GM12801 (cell line): Measurements from ENCODE around the gene USP15.

ENCODE experiments used
- CTCF ChIP-seq: IDR thresholded peaks from one replicate; pipeline ENCODE4 v1.5.1; 2011; ENCODE audit warnings: control low read depth; ENCODE audit not compliant: insufficient read length; ENCODE audit errors: extremely low read depth

USP15 gene

GRCh38 chr12:62350554-62350953, 90.3 kb downstream of the USP15 start:
- no peak for TF ChIP-seq CTCF

- no peak for TF ChIP-seq CTCF
Observed at GRCh38 chr12:62351326-62351725, 91.1 kb downstream of the USP15 start.

GRCh38 chr12:62361048-62361447, 100.8 kb downstream of the USP15 start:
- TF ChIP-seq CTCF: no peak

GRCh38 chr12:62363506-62363905, 103.3 kb downstream of the USP15 start:
- TF ChIP-seq CTCF: no peak

- no peak for TF ChIP-seq CTCF
Observed at GRCh38 chr12:62370189-62370588, 110.0 kb downstream of the USP15 start.

GRCh38 chr12:62371661-62372060, 111.5 kb downstream of the USP15 start:
- TF ChIP-seq CTCF: no peak

- no peak for TF ChIP-seq CTCF
Observed at GRCh38 chr12:62372134-62372533, 111.9 kb downstream of the USP15 start.

GRCh38 chr12:62372825-62373224, 112.6 kb downstream of the USP15 start:
- TF ChIP-seq CTCF: no peak
